Left colon (tissue), 2 donors: ENCODE data around the gene TBC1D19. TPM values are rescaled to one million over a fixed set of nuclear protein-coding genes. Genes with fewer than 3 reads are reported as not detected.

Experiments used
- ATAC-seq: fragments of 200-7000 bp; cut with Tn5 transposase; one replicate; pipeline ENCODE4 v1.9.1; 2020; ENCODE audit warnings: mild to moderate bottlenecking, moderate library complexity
- DNase-seq, 2 donors: peaks; one replicate each; pipeline ENCODE4 v3.0.0-alpha.2; 2020
- intact Hi-C, 2 donors: fragments of 100-400 bp; cut with DNase I in 1 of 2; cut with micrococcal nuclease in 1 of 2; formaldehyde crosslinking; loops; one replicate each; pipeline versions ENCODE4 v1.11.2 to v1.14.0; 2022; cut with DNase I, micrococcal nuclease
- total RNA-seq, 2 donors: library from RNA; stranded (reverse); fragmentation: NEBNext Ultra II Directional; extraction: Animal tissue kit (Norgen Biotek cat#: 25700); gene quantifications; one replicate each; pipeline ENCODE4 v1.2.1, GENCODE V29; 2021
- donor health status: DM: no; HTN: no; CAD: no.
- donor health status: DM: yes; HTN: yes; CAD: no.

The TBC1D19 gene
- total RNA-seq, 2 donors from 2014 or later = 2.9 to 4.6 TPM

DNA sequence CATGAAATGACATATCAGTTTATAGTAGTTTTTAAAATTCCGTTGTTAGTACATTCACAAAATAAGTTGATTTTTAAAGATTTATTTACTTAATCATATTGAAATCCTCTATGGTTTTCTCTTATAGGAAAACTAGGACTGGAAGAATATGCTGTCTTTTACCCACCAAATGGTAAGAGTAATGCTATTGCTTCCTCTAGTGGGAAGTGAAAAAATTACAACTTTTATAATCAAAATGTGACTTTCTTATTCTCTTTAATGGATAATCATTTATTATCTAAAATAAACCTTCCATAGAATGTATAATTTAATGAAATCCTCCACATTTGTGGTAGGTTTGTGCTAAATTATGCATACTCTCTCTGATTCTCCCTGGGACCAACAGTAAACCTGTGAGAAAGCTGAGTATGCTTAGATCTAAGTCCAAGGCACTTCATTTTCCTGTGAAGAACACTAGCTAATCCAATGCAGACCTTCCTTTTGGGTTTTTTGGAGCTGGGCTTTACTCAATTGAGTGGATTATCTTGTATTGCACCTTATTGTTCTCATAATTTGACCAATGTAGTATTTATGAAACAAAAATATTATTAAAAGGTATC is 136.2 kb downstream of the TBC1D19 start:
- intact Hi-C loops = no loop called here
- DNase-seq = no peak

DNA sequence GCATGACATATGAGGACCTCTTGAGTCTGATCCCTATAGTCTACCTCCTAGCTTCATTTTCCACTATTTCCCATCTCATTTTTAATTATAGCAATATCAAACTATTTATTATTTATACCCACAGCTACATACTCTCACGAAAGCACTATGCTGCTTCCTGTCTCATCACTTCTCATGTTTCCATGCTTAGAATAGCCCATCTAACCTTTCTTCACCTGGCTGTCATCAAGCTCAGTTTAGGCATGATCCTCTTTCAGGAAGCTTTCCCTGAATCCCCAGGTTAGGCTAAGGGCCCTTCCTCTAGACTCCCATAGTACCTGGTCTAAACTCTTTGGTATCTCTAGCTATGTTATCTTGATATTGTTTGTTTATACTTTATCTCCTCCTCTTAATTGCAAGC is 137.8 kb downstream of the TBC1D19 start:
- intact Hi-C loops = no loop called here
- ATAC-seq (no peak), DNase-seq (no peak)

More for the DNA sequence above, 136.2 kb downstream of the TBC1D19 start:
- no peak for ATAC-seq

DNA sequence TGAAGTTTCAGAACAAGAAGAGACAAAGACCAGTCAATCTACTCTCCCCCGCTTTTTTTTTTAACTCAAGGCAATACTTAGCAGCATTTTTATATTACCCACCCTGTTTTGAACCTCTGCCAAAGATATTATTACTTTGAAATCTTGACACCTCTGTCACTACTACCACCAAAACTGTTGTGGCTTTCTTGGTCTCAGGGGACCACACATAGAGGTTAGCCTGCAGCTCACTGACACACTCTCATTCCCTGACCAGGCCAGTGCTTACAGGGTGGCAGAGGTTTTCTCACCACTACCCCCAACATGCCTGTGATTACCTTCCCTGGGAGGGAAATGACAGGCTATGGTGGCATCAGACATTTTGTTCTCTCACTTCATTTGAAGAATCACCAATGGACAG is 139.3 kb downstream of the TBC1D19 start:
- DNase-seq (no peak), ATAC-seq (no peak)
- intact Hi-C loops = no loop called here

DNA sequence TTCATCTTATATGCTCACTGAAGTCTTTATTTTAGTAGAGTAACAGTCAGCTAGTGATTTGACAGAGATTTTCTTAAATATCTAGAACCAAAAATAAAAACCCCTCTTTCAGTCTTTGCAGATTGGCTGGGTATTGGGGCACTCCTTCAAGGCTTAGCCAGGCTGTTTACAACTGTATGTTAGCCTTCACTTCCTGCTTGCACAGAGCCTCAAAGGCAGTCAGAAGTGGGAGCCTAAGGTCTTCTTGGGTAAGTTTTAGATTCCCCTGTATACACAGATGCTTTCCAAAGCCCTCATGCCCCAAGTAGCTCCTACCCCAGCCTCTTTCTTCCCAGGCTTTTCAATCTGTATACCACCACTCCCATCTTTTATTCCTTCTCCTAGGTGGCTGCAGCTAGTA is 140.7 kb downstream of the TBC1D19 start:
- ATAC-seq (no peak), DNase-seq (no peak)
- intact Hi-C loops = no loop called here

DNA sequence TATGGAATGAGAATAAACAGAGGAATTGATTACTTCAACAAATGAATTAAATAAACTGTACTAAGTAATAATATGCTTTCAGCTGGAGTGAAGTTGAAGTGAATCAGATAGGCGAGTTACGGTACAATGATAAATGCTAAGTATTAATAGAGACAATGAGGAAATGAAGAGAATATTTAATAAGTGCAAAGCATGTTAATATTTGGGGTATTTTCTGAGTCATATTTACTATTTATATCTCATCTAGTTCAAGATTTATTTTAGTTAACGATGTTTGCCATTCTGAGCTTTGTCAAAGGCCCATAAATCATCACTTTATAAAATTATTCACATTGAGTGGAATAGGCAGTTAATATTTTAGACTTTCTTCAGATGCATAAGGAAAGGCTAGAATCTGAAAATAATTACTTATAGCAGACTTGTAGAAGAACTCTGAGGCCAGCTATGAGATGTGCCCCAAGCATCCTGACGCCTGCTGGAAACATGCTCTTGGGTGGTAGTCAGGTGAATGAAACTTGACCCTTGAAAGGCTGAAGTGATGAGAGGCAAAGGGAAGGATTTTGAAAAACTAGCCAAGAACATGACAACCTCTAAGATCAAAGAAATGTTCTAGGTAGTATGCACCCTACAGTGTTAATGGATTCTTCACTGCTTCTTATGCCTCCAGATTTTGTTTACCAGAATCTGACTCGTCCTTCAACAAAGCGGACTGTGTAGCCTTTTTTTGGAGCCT is 142.9 kb downstream of the TBC1D19 start:
- DNase-seq (no peak), ATAC-seq (no peak)
- intact Hi-C loops = no loop called here

DNA sequence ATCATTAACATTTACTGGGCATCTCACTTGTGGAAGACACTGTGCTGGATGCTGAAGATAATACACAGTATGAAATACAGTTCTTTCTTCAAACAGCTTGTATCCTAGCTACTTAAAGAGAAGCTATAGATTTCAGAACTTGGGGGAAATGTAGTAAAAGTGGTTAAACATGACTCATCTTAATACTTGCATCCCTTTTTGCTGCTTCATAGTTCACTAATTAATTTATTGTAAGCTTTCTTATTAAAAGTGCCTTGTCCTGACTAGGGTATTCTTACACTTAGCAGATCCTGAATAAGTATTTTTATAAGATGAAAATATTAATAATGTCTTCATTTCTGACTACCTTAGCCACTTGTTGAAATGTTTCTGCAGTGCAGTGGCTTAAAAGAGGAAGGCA is 144.0 kb downstream of the TBC1D19 start:
- DNase-seq (no peak), ATAC-seq (no peak)

DNA sequence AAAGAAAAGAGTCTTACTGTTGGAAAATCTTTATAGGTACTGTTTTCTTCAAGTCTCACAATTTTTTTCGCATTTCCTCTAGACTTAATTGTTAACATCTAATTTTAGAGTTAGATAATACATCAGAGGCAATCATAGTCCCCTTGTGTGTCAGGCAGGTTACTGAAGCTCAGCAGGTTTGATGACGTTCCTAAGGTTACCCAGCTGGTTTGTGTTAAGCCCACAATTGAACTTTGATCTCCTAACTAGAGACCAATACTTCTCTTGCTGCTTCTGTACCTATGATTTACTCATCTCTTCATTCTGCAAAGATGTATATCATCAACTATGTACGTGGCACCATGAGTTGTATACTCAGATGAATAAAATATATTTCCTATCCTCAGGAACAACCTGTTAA is 145.1 kb downstream of the TBC1D19 start:
- DNase-seq (no peak), ATAC-seq (peak; percentile 46)
- intact Hi-C loops = no loop called here

More for the DNA sequence above, 144.0 kb downstream of the TBC1D19 start:
- intact Hi-C loops = no loop called here

DNA sequence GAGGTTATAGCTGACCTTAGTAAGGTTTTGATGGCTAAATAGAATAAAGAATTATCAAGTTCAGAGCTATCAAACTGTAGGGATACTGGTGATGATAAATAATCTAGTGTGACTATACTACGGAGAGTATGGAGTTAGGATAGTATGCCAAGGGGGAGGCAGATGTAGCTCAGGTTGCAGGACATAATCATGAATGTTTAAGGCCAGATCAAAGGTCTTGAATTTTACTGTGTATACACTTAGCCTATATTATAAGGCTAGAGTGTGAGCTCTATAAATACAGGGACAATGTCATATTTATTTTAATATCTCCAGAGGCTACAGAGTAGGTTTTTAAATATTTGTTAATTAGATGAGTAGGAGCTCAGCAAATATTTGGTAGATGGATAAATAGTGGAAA is 145.7 kb downstream of the TBC1D19 start:
- intact Hi-C loops = no loop called here
- DNase-seq (no peak), ATAC-seq (peak; percentile 66)

DNA sequence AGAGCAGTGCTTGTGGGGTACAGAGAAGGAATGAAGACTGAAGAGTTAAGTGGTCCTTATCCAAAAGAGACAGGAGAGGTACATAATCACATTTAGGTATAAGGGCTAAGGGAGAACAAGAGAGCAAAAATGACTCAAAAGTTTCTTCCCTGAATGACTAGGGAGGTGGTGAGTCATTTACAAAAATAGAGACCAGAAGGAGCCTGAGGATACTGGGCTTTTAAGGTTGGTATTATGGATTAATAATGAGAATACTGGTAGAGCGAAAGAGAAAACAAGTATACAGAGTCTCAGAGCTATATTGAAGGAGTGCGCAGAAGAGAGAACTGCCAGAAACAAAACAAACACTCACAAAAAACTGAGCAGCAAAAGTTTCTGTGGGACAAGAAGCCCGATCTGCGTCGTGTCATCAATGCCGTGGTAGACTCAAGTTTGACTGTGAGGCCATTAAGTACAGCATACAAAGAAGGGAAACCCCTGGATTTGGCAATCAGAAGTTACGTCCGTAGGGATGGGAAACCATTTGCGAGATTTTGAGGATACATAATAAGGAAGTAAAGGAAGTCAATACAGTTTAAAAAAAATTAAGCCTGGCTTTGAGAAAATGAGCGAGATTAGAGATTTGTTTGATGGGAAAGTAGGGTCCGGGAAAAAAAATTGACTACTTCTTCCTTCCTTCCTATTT is 147.6 kb downstream of the TBC1D19 start:
- ATAC-seq (no peak), DNase-seq (no peak)
- intact Hi-C loops = no loop called here

DNA sequence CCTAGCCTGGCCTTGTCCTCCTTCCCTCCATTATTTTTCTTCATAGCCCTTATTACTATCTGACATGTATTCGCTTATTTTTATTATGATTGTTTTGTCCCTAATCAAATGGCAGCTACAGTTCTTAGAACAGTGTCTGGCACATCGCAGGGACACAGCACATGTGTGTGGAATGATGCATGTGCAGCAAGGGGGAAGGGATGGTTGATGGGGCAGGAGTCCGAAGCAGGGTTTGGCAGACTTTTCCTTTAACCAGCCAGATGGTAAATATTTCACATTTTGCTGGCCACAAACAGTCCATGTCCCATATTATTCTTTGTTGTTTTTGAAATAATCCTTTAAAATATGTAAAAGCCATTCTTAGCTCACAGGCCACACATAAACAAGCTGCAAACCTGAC is 148.5 kb downstream of the TBC1D19 start:
- intact Hi-C loops = no loop called here
- ATAC-seq (no peak), DNase-seq (no peak)

DNA sequence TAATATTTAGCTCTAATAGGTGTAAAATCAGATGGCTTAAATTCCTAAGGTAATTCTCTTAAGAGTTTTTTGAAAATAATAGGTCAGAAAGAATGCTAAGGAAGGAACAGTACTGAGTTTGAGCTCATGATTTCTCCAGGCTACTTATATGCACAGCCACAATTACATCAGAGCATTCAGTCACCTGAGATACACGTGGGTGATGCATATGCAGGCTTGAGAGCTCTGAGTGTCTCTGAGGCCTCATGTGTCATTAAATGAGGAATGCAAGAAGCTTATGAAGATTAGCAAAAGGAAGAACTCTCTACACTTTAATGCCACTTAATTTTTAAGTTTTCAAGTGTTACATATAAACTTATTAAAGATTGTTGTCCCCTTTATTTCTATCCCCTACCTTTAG is 152.7 kb downstream of the TBC1D19 start:
- ATAC-seq (no peak), DNase-seq (no peak)
- intact Hi-C loops = no loop called here

DNA sequence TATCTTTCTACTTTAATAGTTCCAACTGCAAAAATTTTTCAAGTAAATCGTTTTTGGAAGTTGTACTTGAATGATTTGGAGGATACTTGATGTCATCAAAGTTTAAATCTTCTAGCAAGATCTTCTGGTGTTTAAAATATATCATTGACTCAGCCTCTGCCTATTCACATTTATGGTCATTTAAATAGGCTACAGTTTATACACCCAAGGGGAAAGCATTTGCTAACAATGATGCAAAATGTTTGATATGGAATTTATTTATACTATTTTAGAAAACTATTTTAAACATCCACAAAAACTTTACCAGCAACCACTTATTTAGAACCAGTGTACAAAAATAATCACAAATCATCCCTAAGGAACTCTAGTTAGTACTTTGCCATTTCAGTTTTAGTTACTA is 153.5 kb downstream of the TBC1D19 start:
- ATAC-seq (no peak), DNase-seq (no peak)
- intact Hi-C loops = no loop called here

DNA sequence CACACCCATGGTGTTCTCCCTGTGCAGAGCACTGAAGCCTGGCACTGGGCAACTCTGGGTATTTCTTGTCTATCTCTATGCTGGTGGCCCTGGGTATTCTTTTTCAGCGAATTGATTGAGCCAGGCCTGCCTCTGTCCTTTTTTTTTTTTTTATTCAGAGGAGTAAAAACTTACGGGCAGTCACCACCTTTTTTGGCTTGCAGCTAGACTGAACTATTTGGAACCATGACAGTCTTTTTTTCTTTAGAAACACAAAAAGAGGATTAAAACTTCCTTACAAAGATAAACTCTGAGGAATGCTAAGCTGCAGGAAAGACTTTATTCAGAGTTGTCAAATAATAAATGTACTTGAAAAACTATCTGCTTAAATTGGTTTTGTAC is 157.6 kb downstream of the TBC1D19 start:
- no peak for DNase-seq
- intact Hi-C loops = no loop called here
- ATAC-seq = no peak

DNA sequence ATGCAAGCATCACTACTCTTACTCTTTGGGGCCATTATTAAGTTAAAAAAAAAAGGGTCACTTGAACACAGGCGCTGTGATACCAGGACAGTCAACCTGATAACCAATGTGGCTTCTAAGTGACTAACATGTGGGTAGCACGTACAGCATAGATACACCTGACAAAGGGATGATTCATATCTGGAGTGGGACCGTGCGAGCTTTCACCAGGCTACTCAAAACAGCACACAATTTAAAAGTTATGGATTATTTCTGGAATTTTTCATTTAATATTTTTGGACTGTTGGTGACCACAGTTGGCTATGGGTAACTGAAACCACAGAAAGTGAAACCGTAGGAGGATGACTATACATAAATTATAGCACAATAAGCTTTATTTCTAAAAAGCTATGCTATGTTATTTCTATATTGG is 162.9 kb downstream of the TBC1D19 start:
- intact Hi-C loops = no loop called here
- ATAC-seq (no peak), DNase-seq (no peak)

DNA sequence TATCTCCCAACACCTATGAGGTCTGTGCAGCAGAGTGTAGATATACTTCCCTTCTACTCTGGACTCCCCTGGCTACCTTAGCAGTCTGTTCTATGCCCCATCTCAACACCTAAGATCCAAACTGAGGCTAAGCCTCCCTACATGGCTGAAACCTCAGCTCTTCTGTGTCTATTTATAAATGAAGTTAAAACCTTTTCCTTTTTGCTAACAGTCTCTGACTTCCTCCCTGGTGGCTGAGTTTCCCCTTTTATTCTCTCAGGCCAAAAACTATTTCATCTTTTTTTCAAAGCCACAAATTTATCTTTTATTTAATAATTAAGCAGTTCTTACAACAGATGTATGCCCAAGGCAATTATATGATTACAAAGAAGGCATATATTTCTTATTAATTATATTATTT is 164.9 kb downstream of the TBC1D19 start:
- ATAC-seq (no peak), DNase-seq (no peak)
- intact Hi-C loops = no loop called here

DNA sequence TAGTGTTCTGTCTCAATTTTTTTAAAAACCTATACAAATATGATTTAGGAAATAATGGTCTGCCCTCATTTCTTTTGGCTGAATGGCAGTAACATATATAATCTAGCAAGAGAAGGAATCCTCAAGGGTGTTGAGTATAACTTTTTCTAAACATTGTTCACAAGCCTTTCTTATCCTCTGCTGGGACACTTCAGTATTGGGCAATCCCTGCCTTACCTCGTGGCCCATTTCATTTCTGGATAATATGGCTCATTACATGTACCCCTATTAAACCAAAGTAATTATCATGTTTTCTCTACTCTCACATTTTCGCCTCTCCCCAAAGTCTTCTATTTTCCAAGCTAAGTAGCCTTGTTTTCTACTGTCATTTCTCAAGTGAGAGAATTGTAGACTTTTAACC is 166.0 kb downstream of the TBC1D19 start:
- ATAC-seq (no peak), DNase-seq (no peak)
- intact Hi-C loops = no loop called here

DNA sequence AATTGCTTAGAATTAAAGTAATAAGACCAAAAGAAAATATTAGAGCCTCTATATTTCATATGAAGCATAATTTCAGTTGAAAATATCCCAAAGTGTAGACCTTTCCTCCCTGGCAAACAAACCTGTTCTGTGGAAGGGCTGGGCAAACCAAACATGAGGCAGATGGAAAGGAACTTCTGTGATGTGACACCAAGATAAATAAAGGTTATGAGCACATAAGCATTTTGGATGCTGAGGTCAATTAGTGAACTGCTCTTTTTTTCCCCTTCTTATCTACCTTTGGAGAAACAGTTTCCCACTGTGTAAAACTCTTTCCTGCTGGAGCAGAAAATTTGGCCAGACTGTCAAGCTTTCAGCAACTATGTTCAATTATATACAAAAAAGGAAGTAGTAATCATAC is 167.1 kb downstream of the TBC1D19 start:
- ATAC-seq (peak; percentile 40), DNase-seq (no peak)
- intact Hi-C loops = no loop called here

DNA sequence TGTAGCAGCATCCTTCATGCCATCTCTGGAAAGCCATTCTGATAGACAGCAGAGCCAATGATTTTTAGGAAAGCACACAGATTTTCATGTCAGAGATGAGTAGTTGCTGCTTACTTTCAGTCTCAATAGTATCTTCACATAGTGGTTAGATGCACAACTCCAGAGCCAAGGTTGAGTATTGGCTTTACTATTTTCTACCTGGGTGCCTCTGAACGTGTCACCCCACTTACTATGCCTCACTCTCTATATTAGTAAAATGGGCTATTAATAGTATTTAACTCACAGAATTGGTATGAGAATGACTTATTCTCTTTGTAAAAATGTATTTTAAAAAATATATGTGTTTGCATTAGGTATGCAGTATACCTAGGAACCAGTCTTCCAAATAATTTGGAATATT is 168.0 kb downstream of the TBC1D19 start:
- intact Hi-C loops = no loop called here
- no peak for DNase-seq
- ATAC-seq = no peak

DNA sequence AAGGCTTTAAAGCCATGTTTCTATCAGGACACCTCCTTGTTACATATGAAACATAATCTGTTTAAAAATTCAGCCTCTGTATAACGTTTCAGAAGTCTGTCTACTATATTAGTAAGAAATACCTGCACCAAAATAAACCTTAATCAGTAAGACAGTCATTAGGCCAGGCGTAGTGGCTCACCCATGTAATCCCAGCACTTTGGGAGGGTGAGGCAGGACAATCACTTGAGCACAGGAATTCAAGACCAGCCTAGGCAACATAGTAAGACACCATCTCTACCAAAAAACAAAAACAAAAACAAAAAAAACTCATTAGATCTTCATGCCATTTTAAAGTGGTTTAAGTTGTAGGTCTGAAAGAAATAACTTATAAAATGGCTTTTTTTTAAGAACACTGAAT is 169.3 kb downstream of the TBC1D19 start:
- ATAC-seq = no peak
- intact Hi-C loops = no loop called here

DNA sequence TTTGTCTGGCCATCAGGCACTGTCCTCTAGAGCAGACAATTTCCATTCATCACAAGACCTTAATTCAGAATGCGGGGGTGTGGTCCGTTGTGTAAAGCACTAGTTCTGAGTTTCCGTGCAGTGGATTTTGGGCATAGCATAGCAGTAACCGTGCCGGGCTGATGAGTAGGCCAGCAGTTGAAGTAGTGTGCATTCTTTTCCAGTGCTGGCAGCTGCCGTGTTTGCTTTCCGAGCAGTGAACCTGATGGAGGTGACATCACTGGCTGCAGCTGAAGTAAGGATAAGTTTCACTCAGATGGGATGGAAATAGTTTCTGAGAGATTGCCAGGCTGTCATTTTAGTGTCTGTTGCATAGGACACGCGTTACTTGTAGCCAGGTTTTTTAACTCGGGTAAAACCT is 169.7 kb downstream of the TBC1D19 start:
- ATAC-seq = no peak
- intact Hi-C loops = no loop called here
- no peak for DNase-seq

More for the DNA sequence above, 169.3 kb downstream of the TBC1D19 start:
- no peak for DNase-seq
